ENCODE measurements around the gene RPL36AL. TPM values are rescaled to one million over a fixed set of nuclear protein-coding genes. Genes with fewer than 3 reads are reported as not detected.

The RPL36AL gene
- total and polyA plus RNA-seq, 9 donors, result 170 to 265 (median 189) TPM

- Histone ChIP-seq H3K9me3 (replicated peaks; ENCODE audit: control insufficient read depth, low read depth, low read length) (no peaks in the 10 kb centered on the region), H3K36me3 (ENCODE audit: control insufficient read depth, insufficient read depth, low read length) (peaks cover 17% of the 10 kb centered on the region), H3K27me3 (ENCODE audit: control insufficient read depth, insufficient read depth, low read length) (no peaks in the 10 kb centered on the region), H3K27ac (ENCODE audit: low read length) (no peak overlapping the region), H3K4me3 (ENCODE audit: low read length) (no peak overlapping the region), H3K4me1 (ENCODE audit: control insufficient read depth, insufficient read depth, low read length) (peaks cover 4% of the 10 kb centered on the region)
- DNase-seq, result no peak
- WGBS (ENCODE audit: insufficient coverage), result no CpG with 5 or more reads among the region's 7 CpGs
These were observed 20.4 kb upstream of the RPL36AL start for GRCh38 chr14:49640540-49641417.

GRCh38 chr14:49637534-49638078, 17.2 kb upstream of the RPL36AL start:
- Histone ChIP-seq H3K36me3 (ENCODE audit: control insufficient read depth, insufficient read depth, low read length) (peaks cover 17% of the 10 kb centered on the region), H3K27ac (ENCODE audit: low read length) (no peak overlapping the region), H3K9me3 (replicated peaks; ENCODE audit: control insufficient read depth, low read depth, low read length) (no peaks in the 10 kb centered on the region), H3K27me3 (ENCODE audit: control insufficient read depth, insufficient read depth, low read length) (no peaks in the 10 kb centered on the region), H3K4me3 (ENCODE audit: low read length) (no peak overlapping the region), H3K4me1 (ENCODE audit: control insufficient read depth, insufficient read depth, low read length) (peaks cover 7% of the 10 kb centered on the region)
- no CpG with 5 or more reads among the region's 3 CpGs for WGBS (ENCODE audit: insufficient coverage)
- DNase-seq, result no peak

GRCh38 chr14:49636866-49637265, 16.4 kb upstream of the RPL36AL start:
- DNase-seq, result no peak
- Histone ChIP-seq H3K27me3 (ENCODE audit: control insufficient read depth, insufficient read depth, low read length) (no peaks in the 10 kb centered on the region), H3K9me3 (replicated peaks; ENCODE audit: control insufficient read depth, low read depth, low read length) (no peaks in the 10 kb centered on the region), H3K36me3 (ENCODE audit: control insufficient read depth, insufficient read depth, low read length) (peaks cover 17% of the 10 kb centered on the region), H3K4me3 (ENCODE audit: low read length) (no peak overlapping the region), H3K4me1 (ENCODE audit: control insufficient read depth, insufficient read depth, low read length) (peaks cover 7% of the 10 kb centered on the region), H3K27ac (ENCODE audit: low read length) (no peak overlapping the region)
- 90% methylated on average over 1 of the region's 1 CpG for WGBS (ENCODE audit: insufficient coverage)

GRCh38 chr14:49634547-49635334, 14.3 kb upstream of the RPL36AL start, which contains the start of gene DNAAF2:
Gene DNAAF2 (minus strand): TSS chr14:49635244. CDS start chr14:49635149, 95 bp downstream.
- no peaks in the 10 kb centered on the region for H3K9me3 ChIP-seq (replicated peaks; ENCODE audit: control insufficient read depth, low read depth, low read length)
- peaks cover 13% of the 10 kb centered on the region for H3K36me3 ChIP-seq (ENCODE audit: control insufficient read depth, insufficient read depth, low read length)
- peaks cover 7% of the 10 kb centered on the region for H3K4me1 ChIP-seq (ENCODE audit: control insufficient read depth, insufficient read depth, low read length)
- WGBS (ENCODE audit: insufficient coverage), result under 1% methylated on average over 72 of the region's 80 CpGs
- peak; percentile 90 for DNase-seq
- no peaks in the 10 kb centered on the region for H3K27me3 ChIP-seq (ENCODE audit: control insufficient read depth, insufficient read depth, low read length)
- peak within 1 kb of the TSS; percentile 98 for H3K27ac ChIP-seq (ENCODE audit: low read length)
- peak within 1 kb of the TSS; percentile 84 for H3K4me3 ChIP-seq (ENCODE audit: low read length)

GRCh38 chr14:49633640-49634546, 13.5 kb upstream of the RPL36AL start:
- WGBS (ENCODE audit: insufficient coverage), result under 1% methylated on average over 92 of the region's 101 CpGs
- Histone ChIP-seq H3K27ac (ENCODE audit: low read length) (peak overlapping the region; percentile 98), H3K36me3 (ENCODE audit: control insufficient read depth, insufficient read depth, low read length) (peaks cover 7% of the 10 kb centered on the region), H3K4me3 (ENCODE audit: low read length) (peak overlapping the region; percentile 84), H3K4me1 (ENCODE audit: control insufficient read depth, insufficient read depth, low read length) (peaks cover 7% of the 10 kb centered on the region), H3K9me3 (replicated peaks; ENCODE audit: control insufficient read depth, low read depth, low read length) (no peaks in the 10 kb centered on the region), H3K27me3 (ENCODE audit: control insufficient read depth, insufficient read depth, low read length) (no peaks in the 10 kb centered on the region)
- DNase-seq, result peak; percentile 98

GRCh38 chr14:49623941-49624839, 3.8 kb upstream of the RPL36AL start:
- Histone ChIP-seq H3K27ac (ENCODE audit: low read length) (peak overlapping the region; percentile 7), H3K36me3 (ENCODE audit: control insufficient read depth, insufficient read depth, low read length) (peaks cover 19% of the 10 kb centered on the region), H3K27me3 (ENCODE audit: control insufficient read depth, insufficient read depth, low read length) (no peaks in the 10 kb centered on the region), H3K4me1 (ENCODE audit: control insufficient read depth, insufficient read depth, low read length) (peaks cover 13% of the 10 kb centered on the region), H3K4me3 (ENCODE audit: low read length) (no peak overlapping the region), H3K9me3 (replicated peaks; ENCODE audit: control insufficient read depth, low read depth, low read length) (no peaks in the 10 kb centered on the region)
- DNase-seq, result no peak
- WGBS (ENCODE audit: insufficient coverage), result no CpG with 5 or more reads among the region's 6 CpGs

GRCh38 chr14:49623387-49623786, 3.0 kb upstream of the RPL36AL start:
- Histone ChIP-seq H3K4me1 (ENCODE audit: control insufficient read depth, insufficient read depth, low read length) (peaks cover 13% of the 10 kb centered on the region), H3K27ac (ENCODE audit: low read length) (no peak overlapping the region), H3K9me3 (replicated peaks; ENCODE audit: control insufficient read depth, low read depth, low read length) (no peaks in the 10 kb centered on the region), H3K4me3 (ENCODE audit: low read length) (no peak overlapping the region), H3K27me3 (ENCODE audit: control insufficient read depth, insufficient read depth, low read length) (no peaks in the 10 kb centered on the region), H3K36me3 (ENCODE audit: control insufficient read depth, insufficient read depth, low read length) (peaks cover 19% of the 10 kb centered on the region)
- no CpG with 5 or more reads among the region's 3 CpGs for WGBS (ENCODE audit: insufficient coverage)
- no peak for DNase-seq

GRCh38 chr14:49622022-49622607, 1.7 kb upstream of the RPL36AL start:
- Histone ChIP-seq H3K9me3 (replicated peaks; ENCODE audit: control insufficient read depth, low read depth, low read length) (no peaks in the 10 kb centered on the region), H3K36me3 (ENCODE audit: control insufficient read depth, insufficient read depth, low read length) (peaks cover 30% of the 10 kb centered on the region), H3K27me3 (ENCODE audit: control insufficient read depth, insufficient read depth, low read length) (no peaks in the 10 kb centered on the region), H3K27ac (ENCODE audit: low read length) (no peak overlapping the region), H3K4me3 (ENCODE audit: low read length) (peak overlapping the region; percentile 74), H3K4me1 (ENCODE audit: control insufficient read depth, insufficient read depth, low read length) (peaks cover 13% of the 10 kb centered on the region)
- 59% methylated on average over 3 of the region's 3 CpGs for WGBS (ENCODE audit: insufficient coverage)
- no peak for DNase-seq

All from muscle of leg (tissue), 11 donors.